Left ventricle myocardium superior (tissue), 1 donor: ENCODE data around the gene PRR33. TPM values are rescaled to one million over a fixed set of nuclear protein-coding genes. Genes with fewer than 3 reads are reported as not detected.
A peak's percentile ranks its signal among the peaks of the same experiment; 100 is the strongest.

Experiments
- ATAC-seq: fragments of 200-7000 bp; cut with Tn5 transposase; one replicate; pipeline ENCODE4 v1.9.1; 2020; ENCODE audit warnings: mild to moderate bottlenecking, moderate library complexity
- DNase-seq: peaks from one replicate; pipeline ENCODE4 v3.0.0-alpha.2; 2020
- intact Hi-C: fragments of 100-400 bp; cut with micrococcal nuclease; formaldehyde crosslinking; loops from one replicate; pipeline ENCODE4 v1.11.0; 2022
- total RNA-seq: library from RNA; stranded (reverse); fragmentation: NEBNext Ultra II Directional; extraction: Animal tissue kit (Norgen Biotek cat#: 25700); gene quantifications from one replicate; pipeline ENCODE4 v1.2.1, GENCODE V29; 2021
- donor health status: DM: no; HTN: yes; CAD: no; lungs with severe emphysema.

The PRR33 gene
- total RNA-seq, 1 donor from 2014 or later, result 4.4 TPM

GRCh38 chr11:1928891-1929541 is 37.3 kb upstream of the PRR33 start:
- intact Hi-C loops, result no loop called here
- ATAC-seq (no peak), DNase-seq (peak; percentile 31)

GRCh38 chr11:1928470-1928890 is 36.8 kb upstream of the PRR33 start:
- ATAC-seq (peak; percentile 5), DNase-seq (no peak)
- intact Hi-C loops, result no loop called here

GRCh38 chr11:1927848-1928469 is 36.3 kb upstream of the PRR33 start:
- ATAC-seq, result no peak
- DNase-seq, result peak; percentile 24
- intact Hi-C loops, result no loop called here

- ATAC-seq (peak; percentile 51), DNase-seq (peak; percentile 60)
- intact Hi-C loops, result no loop called here
Observed at GRCh38 chr11:1927026-1927847, 35.5 kb upstream of the PRR33 start.

GRCh38 chr11:1926156-1927025 is 34.7 kb upstream of the PRR33 start:
- ATAC-seq, result peak; percentile 6
- intact Hi-C loops, result no loop called here
- DNase-seq, result no peak

GRCh38 chr11:1925373-1926155 is 33.9 kb upstream of the PRR33 start:
- peak; percentile 27 for DNase-seq
- ATAC-seq, result no peak
- intact Hi-C loops, result no loop called here

- ATAC-seq (no peak), DNase-seq (peak; percentile 28)
- intact Hi-C loops, result no loop called here
Observed at GRCh38 chr11:1924646-1925372, 33.1 kb upstream of the PRR33 start.

GRCh38 chr11:1924181-1924580 is 32.5 kb upstream of the PRR33 start:
- no peak for ATAC-seq
- intact Hi-C loops, result no loop called here
- DNase-seq, result peak; percentile 23

- intact Hi-C loops, result no loop called here
- DNase-seq, result peak; percentile 19
- ATAC-seq, result no peak
Observed at GRCh38 chr11:1923201-1923956, 31.7 kb upstream of the PRR33 start.

GRCh38 chr11:1922481-1923081 is 30.9 kb upstream of the PRR33 start:
- intact Hi-C loops, result no loop called here
- ATAC-seq (peak; percentile 10), DNase-seq (peak; percentile 58)

GRCh38 chr11:1921574-1922141 is 30.0 kb upstream of the PRR33 start:
- DNase-seq, result peak; percentile 71
- intact Hi-C loops, result no loop called here
- peak; percentile 29 for ATAC-seq

- intact Hi-C loops, result no loop called here
- DNase-seq (peak; percentile 37), ATAC-seq (no peak)
Observed at GRCh38 chr11:1920909-1921573, 29.3 kb upstream of the PRR33 start.

- ATAC-seq (no peak), DNase-seq (no peak)
- intact Hi-C loops, result no loop called here
Observed at GRCh38 chr11:1920128-1920908, 28.6 kb upstream of the PRR33 start.

- DNase-seq (peak; percentile 48), ATAC-seq (peak; percentile 35)
- intact Hi-C loops, result no loop called here
Observed at GRCh38 chr11:1919391-1920127, 27.9 kb upstream of the PRR33 start, which contains the start of gene TNNT3. TSS of gene TNNT3 (plus strand) at chr11:1919703. CDS start at chr11:1922875, 3,172 bp downstream.
